ENCODE results near the gene GPR85. TPM values are rescaled to one million over a fixed set of nuclear protein-coding genes. Genes with fewer than 3 reads are reported as not detected.
"Not testable (repeated sequence)": the region's sequence is repeated elsewhere in the genome, so short reads cannot be mapped to it uniquely, and the experiment has no call there.

The GPR85 gene
- 257 TPM for total RNA-seq

DNA sequence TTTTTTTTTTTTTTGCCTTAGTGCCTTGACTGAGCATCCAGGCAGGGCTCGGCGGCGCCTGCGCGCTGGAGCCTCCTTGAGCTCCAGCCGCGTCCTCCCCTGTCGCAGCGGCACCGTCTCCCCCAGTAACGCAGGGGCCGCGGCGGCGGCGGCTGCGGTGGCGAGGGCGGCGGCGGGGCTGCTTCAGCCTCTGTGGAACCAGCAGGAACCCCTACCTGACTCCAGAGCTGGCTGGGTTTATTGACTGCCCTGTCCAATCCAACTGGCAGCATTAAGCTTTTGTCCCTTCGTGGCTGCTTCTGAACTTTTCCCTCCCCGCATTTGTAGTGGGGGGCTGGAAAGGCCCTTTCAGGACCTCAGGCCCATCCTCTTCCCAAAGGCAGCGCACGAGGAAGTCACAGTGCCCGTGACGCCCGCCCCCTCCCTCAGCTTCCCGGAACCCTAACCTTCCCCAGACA is at the start of gene GPR85:
TSS of gene GPR85 (minus strand) at position 397 of the 458 bp plus-strand sequence. CDS start 2,106 bp downstream, outside the sequence.
- DNase-seq (ENCODE audit: low spot score in 2 of 2) (peak; percentile 54 to 61), FAIRE-seq (no peak)

DNA sequence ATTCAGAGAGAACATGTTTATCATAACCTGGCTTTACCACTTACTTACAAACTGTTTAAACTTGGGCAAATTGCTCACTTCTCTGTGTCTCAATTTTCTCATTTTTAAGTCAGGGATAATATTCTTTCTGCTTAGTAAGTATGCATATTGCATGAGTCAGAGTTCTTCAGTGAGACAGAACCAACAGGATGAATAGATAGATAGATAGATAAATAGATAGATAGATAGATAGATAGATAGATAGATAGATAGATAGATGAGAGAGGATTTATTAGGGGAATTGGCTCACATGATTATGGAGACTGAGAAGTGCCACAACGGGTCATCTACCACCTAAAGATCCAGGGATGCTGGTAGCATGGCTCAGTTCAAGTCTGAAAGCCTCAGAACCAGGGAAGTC is 47.4 kb upstream of the GPR85 start:
- FAIRE-seq (no peak), DNase-seq (ENCODE audit: low spot score in 2 of 2) (no peak)

GRCh38 chr7:113131367-113131766 is 44.7 kb upstream of the GPR85 start:
- FAIRE-seq (no peak), DNase-seq (ENCODE audit: low spot score in 2 of 2) (no peak)

DNA sequence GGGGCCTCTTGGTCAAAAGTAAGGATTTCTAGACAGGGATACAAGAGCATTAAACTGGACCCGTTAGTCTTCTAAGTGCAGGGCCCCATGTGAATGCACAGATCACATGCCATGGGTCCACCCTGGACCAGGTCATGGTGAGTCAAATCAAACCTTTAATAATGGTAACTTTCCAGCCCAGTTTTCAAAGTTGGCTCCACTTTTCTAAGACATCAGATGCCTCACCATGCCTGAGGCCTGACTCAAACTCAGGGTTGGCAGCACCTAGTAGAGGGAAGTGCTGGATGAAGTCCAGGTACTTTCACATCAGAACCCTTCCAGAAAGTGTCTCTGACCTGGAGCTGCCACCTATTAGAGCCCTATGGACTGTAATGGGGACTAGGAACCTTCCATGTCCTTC is 41.4 kb upstream of the GPR85 start:
- no peak for FAIRE-seq

GRCh38 chr7:113125728-113126127 is 39.1 kb upstream of the GPR85 start:
- FAIRE-seq (peak; percentile 28), DNase-seq (ENCODE audit: low spot score in 2 of 2) (no peak)

More for the DNA sequence above, 41.4 kb upstream of the GPR85 start:
- DNase-seq (ENCODE audit: low spot score in 2 of 2) = no peak

GRCh38 chr7:113122744-113123143 is 36.1 kb upstream of the GPR85 start:
- DNase-seq (ENCODE audit: low spot score in 2 of 2) (no peak), FAIRE-seq (no peak)

DNA sequence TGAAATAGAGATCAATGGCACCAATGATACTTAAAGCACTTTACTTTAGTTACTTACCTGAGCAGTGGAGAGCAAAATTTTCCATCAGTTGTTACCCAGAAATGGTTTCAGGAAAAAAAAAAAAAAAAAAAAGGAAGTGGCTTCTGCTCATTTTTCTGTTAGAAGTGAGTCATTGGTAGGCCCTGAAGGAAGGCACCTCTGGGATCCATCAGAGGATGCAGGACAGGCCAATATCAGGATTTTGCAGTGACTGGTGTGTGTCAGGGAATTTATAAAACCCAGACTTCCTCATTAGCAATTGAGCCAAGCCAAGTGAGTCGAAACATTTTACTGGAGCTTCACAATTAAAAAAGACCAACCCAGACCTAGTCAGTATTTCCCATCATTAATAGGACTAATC is 34.0 kb upstream of the GPR85 start:
- DNase-seq (ENCODE audit: low spot score in 2 of 2) = no peak
- FAIRE-seq = no peak

- DNase-seq (ENCODE audit: low spot score in 2 of 2) (no peak), FAIRE-seq (no peak)
Measured at GRCh38 chr7:113119429-113119828, 32.8 kb upstream of the GPR85 start.

DNA sequence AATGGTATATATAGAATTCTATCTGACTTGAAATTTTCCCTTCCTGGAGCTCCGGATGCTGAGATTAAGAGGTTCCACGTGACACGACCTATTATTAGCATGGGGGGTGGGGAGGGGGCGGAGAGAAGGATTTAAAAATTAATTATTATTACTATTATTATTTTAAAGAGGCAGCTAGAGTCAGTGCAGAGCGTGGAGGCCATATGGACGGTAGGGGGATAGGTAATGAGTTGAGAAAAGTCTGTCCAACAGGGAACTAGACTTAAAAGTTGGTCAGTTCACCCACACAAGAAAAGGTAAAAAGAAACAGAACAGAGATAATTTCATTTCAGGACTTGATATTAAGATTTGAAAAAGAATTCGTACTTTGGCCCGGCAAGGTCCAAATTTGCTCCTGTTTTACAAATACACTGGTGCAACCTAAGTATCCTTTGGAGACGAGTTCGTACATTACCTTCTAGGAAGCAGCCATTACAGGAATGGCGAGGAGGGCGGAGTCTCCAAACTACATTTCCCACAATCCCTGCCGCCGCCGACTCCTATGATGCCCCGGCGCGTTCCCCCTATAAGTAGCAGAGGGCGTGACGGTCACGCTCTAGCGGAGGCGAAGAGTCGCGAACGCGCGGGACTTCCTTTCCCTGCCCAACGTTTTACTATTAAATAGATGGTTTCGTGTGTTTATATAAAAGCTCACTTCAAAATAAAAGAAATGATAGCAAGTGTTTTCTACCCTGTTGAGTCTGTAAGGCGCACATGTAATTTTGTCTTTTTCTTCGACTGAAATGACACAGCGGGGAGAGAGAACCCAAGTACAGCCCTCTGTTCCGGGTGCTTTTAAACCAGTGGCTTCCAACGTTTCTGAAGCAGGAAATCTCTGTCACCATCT is 31.7 kb upstream of the GPR85 start, which contains the start of gene SMIM30:
TSS of gene SMIM30 (minus strand) at position 481 of the 886 bp plus-strand sequence. CDS start 976 bp downstream, outside the sequence.
- DNase-seq (ENCODE audit: low spot score in 2 of 2) (peak; percentile 60 to 64), FAIRE-seq (peak; percentile 28)

GRCh38 chr7:113117374-113117774 is 30.7 kb upstream of the GPR85 start:
- FAIRE-seq = not testable (repeated sequence)

GRCh38 chr7:113113912-113114311 is 27.3 kb upstream of the GPR85 start:
- no peak for DNase-seq (ENCODE audit: low spot score in 2 of 2)
- FAIRE-seq = no peak

More at GRCh38 chr7:113117374-113117774, 30.7 kb upstream of the GPR85 start:
- not testable (repeated sequence) for DNase-seq (ENCODE audit: low spot score in 2 of 2)

DNA sequence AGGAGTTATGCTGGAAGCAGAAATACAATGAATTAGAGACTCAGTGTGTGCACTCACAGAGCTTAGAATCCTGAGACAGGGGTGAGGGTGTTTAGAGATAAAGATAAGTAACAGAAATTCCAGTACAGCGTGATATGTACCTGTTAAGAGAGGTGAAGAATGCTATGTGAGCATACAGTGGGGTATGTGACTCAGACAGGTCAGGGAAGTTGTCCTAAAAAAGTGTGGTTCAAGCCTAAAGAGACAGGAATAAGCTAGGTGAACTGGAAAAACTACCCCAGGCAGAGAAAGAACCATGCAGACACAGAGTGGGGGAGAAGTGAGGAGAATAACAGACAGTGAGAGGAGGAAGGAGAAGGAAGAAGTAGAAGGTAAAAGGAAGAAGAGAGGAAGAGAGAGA is 23.1 kb upstream of the GPR85 start:
- FAIRE-seq = no peak
- DNase-seq (ENCODE audit: low spot score in 2 of 2) = no peak

- no peak for FAIRE-seq
- no peak for DNase-seq (ENCODE audit: low spot score in 2 of 2)
Measured at GRCh38 chr7:113100121-113100603, 13.5 kb upstream of the GPR85 start.

DNA sequence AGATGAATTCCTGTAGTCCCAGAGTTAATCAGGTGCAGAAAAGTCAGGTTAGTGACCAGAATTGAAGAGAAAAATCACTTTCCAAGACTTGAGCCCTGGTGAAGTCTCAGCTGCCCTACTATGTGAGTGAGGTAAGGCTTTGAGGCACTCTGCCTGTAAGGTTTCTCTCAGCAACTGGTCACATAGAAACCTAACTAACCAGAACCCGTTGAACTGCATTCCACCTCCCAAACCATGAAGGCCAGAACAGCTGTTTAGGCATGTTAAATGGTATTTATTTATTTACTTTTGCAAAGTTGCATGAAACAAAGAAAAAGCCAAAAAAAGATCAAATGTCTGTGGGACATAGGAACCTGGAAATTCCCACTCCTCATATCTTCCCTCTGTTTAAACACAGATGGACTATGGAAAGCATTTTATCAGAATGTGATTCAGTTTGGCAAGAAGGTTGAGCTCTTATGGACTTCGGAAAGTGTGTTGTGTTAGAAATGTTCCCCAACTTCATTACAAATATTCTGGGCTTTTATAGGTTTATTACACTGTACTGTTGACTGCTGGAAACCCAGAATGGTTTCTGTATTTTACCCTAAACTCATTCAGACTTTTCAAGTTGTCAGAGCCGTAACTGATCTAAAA is 12.8 kb upstream of the GPR85 start:
- FAIRE-seq (no peak), DNase-seq (ENCODE audit: low spot score in 2 of 2) (no peak)

- DNase-seq (ENCODE audit: low spot score in 2 of 2) = no peak
- FAIRE-seq = no peak
Measured at GRCh38 chr7:113094517-113095249, 8.1 kb upstream of the GPR85 start.

GRCh38 chr7:113093561-113093960 is 6.9 kb upstream of the GPR85 start:
- FAIRE-seq = no peak
- DNase-seq (ENCODE audit: low spot score in 2 of 2) = no peak

- no peak for FAIRE-seq
- DNase-seq (ENCODE audit: low spot score in 2 of 2) = no peak
Measured at GRCh38 chr7:113092762-113093161, 6.1 kb upstream of the GPR85 start.

DNA sequence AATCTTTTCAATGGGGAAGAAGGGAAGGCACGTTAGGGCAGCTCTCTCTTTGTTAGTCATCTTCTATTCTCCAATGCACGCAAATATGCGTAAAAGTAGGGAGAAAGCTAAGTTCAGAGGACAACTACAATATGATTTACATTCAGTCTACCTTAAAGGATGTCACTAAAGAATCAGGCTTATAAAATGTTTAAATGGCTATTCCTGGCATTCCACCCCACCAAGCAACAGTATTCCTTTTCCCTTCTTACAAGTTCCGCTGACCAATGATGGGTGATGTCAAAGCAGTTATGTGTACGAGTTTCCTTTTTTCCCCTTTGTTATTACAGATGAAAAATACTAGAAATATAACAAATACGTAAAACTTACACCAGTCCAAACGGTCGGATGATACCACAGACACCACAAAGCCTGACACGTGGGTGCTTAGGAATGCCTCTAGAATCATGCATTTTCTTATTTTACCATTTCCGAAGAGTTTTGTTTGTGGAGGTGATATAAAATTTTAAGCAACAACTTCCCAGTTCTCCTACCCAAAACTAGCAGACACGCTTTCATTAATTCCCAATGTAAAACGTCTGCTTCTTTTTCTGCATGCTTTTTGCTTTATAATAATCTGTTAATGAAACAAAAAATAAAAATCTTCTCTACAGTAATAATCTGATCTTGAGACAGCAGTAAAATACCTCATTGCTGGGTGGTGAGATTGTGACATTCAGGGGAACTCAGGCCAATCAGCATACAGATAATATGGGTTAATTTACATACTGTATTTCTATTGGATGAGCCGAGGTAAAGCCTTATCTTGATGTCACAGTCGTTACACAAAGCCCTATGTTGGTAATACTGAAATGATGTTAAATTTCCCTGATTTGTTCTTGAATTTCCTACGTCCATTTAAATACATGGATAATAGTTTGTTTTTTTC is 708 bp upstream of the GPR85 start:
- peak; percentile 40 to 51 for DNase-seq (ENCODE audit: low spot score in 2 of 2)
- FAIRE-seq = no peak

- DNase-seq (ENCODE audit: low spot score in 2 of 2) (peak in 1 of 2 donors; percentile 13), FAIRE-seq (no peak)
Measured at GRCh38 chr7:113085781-113086390, 741 bp downstream of the GPR85 start.

Data from frontal cortex (tissue), 4 donors.